PC-3 (cell line): ENCODE data around the gene TDRKH. TPM values are rescaled to one million over a fixed set of nuclear protein-coding genes. Genes with fewer than 3 reads are reported as not detected.
"Not testable (repeated sequence)": the region's sequence is repeated elsewhere in the genome, so short reads cannot be mapped to it uniquely, and the experiment has no call there.

Source experiments
- ATAC-seq: fragments of 200-7000 bp; cut with Tn5 transposase; 2 replicates; pipeline ENCODE4 v1.9.1; 2020; ENCODE audit warnings: mild to moderate bottlenecking, moderate library complexity
- BruUV-seq: library from RNA; stranded (reverse); fragments of 400-500 nt; replicated peaks from 2 replicates; lab custom pipeline; 2021; lab: Mats Ljungman, UMichigan
- CTCF ChIA-PET: fragments of 300-600 bp; sonication (Branson Sonifier 250); formaldehyde crosslinking; loops from one replicate; lab custom pipeline; 2022; ENCODE audit warnings: antibody characterized with exemption; lab: Charles Lee
- POLR2A ChIA-PET: fragments of 300-600 bp; sonication (Branson Sonifier 250); formaldehyde crosslinking; loops from one replicate; lab custom pipeline; 2022; ENCODE audit warnings: antibody characterized with exemption; ENCODE audit not compliant: unreplicated experiment; lab: Charles Lee
- DNase-seq: peaks from one replicate; pipeline ENCODE4 v3.0.0-alpha.2; 2015
- H2AFZ ChIP-seq: fragments of 300-600 bp; sonication (generic); 2 replicates; pipeline ENCODE4 v1.6.0; 2016; ENCODE audit warnings: antibody characterized with exemption, low read length
- H3F3A ChIP-seq: fragments of 300-600 bp; sonication (generic); one replicate; pipeline ENCODE4 v1.6.0; 2017; ENCODE audit warnings: antibody characterized with exemption, low read length, control low read depth, mild to moderate bottlenecking; ENCODE audit not compliant: unreplicated experiment
- H3K27ac ChIP-seq: fragments of 300-600 bp; sonication (generic); 2 replicates; pipeline ENCODE4 v1.5.1; 2016; ENCODE audit warnings: mild to moderate bottlenecking, low read length
- H3K27me3 ChIP-seq: fragments of 300-600 bp; sonication (generic); 2 replicates; pipeline ENCODE4 v1.6.1; 2016; ENCODE audit warnings: low read length, mixed read lengths
- H3K36me3 ChIP-seq: fragments of 300-600 bp; sonication (generic); 2 replicates; pipeline ENCODE4 v1.6.1; 2016; ENCODE audit warnings: low read depth, mixed run types, low read length, mixed read lengths
- H3K4me1 ChIP-seq: fragments of 300-600 bp; sonication (generic); 2 replicates; pipeline ENCODE4 v1.5.1; 2016; ENCODE audit warnings: low read length; ENCODE audit not compliant: insufficient read depth
- H3K4me2 ChIP-seq: fragments of 300-600 bp; sonication (generic); 2 replicates; pipeline ENCODE4 v1.6.0; 2016; ENCODE audit warnings: low read length
- H3K4me3 ChIP-seq: fragments of 300-600 bp; sonication (generic); 2 replicates; pipeline ENCODE4 v1.5.1; 2016; ENCODE audit warnings: mild to moderate bottlenecking, low read length, mixed read lengths
- H3K79me2 ChIP-seq: fragments of 300-600 bp; sonication (generic); 2 replicates; pipeline ENCODE4 v1.6.1; 2017; ENCODE audit warnings: low read length, mixed read lengths
- H3K9ac ChIP-seq: fragments of 300-600 bp; sonication (generic); 2 replicates; pipeline ENCODE4 v1.6.0; 2016; ENCODE audit warnings: mild to moderate bottlenecking, low read length
- H3K9me2 ChIP-seq: fragments of 300-600 bp; sonication (generic); replicated peaks from 2 replicates; pipeline ENCODE4 v1.6.1; 2016; ENCODE audit warnings: mixed run types, low read length, mixed read lengths
- H3K9me3 ChIP-seq: fragments of 300-600 bp; sonication (generic); 2 replicates; pipeline ENCODE4 v1.6.1; 2016; ENCODE audit warnings: low read length, mixed read lengths
- H4K20me1 ChIP-seq: fragments of 300-600 bp; sonication (generic); 2 replicates; pipeline ENCODE4 v1.6.1; 2016; ENCODE audit warnings: low read length, mixed read lengths
- EZH2 ChIP-seq: fragments of 300-600 bp; sonication (generic); IDR thresholded peaks from one replicate; pipeline ENCODE4 v1.6.1; 2017; ENCODE audit warnings: antibody characterized with exemption, mild to moderate bottlenecking, low read length; ENCODE audit not compliant: unreplicated experiment
- EZH2phosphoT487 ChIP-seq: fragments of 300-600 bp; sonication (generic); IDR thresholded peaks from 2 replicates; pipeline ENCODE4 v1.6.1; 2018; ENCODE audit warnings: mild to moderate bottlenecking, antibody characterized with exemption, low read length, borderline replicate concordance
- intact Hi-C: fragments of 100-400 bp; cut with micrococcal nuclease; formaldehyde crosslinking; loops from 2 replicates; pipeline ENCODE4 v1.9.0; 2023
- total RNA-seq: library from RNA; depleted of rRNA; stranded (reverse); fragments of >200 nt; gene quantifications from 2 replicates; pipeline ENCODE4 v1.2.3, GENCODE V29; 2014
- TF ChIP-seq, protein P1 (sequence below): fragments of 300-600 bp; sonication (generic); conservative IDR thresholded peaks from 2 replicates; pipeline ENCODE4 v1.5.1; 2017; ENCODE audit warnings: antibody characterized with exemption, low read depth, mild to moderate bottlenecking, low read length

TDRKH gene
- total RNA-seq, 1 experiment from 2014 or later = 15.2 TPM

DNA sequence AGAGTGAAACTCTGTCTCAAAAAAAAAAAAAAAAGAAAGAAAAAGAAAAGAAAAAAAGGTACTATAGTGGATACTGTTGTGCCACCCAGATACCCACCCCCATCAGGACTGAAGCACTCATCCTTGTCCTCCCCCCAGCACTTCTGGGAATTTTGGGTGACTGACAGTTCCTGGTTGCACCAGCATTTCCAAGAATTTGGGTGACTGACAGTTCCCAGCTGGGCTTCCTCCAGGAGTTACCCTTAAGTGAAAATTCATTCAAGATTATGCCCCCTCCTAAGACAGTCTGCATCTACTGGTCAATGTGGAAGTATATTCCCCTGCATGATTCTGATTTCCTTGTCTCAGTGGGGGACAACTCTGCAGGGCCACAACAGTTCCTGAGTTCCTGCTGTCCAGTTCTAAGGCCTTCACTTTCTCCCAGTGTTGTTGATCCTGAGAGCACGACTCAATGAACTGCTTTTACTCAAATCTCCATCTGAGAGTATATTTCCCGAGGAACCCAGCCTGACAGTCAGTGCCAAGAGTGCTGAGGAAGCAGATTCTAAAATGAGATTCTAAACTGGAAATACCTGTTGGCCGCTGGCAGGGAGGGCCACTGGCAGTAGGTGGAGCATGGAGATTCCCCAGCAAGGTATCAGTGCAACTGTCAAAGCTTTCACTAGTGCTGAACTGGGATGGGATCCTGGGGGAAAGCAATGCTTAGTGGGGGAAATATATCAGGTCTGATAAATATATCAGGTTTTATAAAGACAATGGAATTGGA, 50.5 kb downstream of the TDRKH start:
- no peaks in the 10 kb centered on the region for H3K36me3 ChIP-seq
- peak overlapping the region; percentile 70 for H3K4me2 ChIP-seq
- intact Hi-C loops = loop anchor here (1.0 kb wide), 1 partner anchor 97 kb away; no protein-coding TSS in a partner anchor
- ATAC-seq = peak; percentile 59
- H3K27me3 ChIP-seq = no peaks in the 10 kb centered on the region
- H3F3A ChIP-seq = no peaks in the 10 kb centered on the region
- no peak overlapping the region for H3K27ac ChIP-seq
- H3K9ac ChIP-seq = no peak overlapping the region
- DNase-seq = peak; percentile 91
- peak overlapping the region; percentile 73 for H2AFZ ChIP-seq
- BruUV-seq = no TSS peak
- no peaks in the 10 kb centered on the region for H3K9me2 ChIP-seq
- no peaks in the 10 kb centered on the region for H4K20me1 ChIP-seq
- peaks cover 11% of the 10 kb centered on the region; the same call in 1 of the 2 replicates for H3K9me3 ChIP-seq
- POLR2A ChIA-PET = no interaction called here
- peak overlapping the region; percentile 40; the same call in 1 of the 2 replicates for H3K4me3 ChIP-seq
- no peaks in the 10 kb centered on the region for H3K79me2 ChIP-seq
- H3K4me1 ChIP-seq = peaks cover 9% of the 10 kb centered on the region
- CTCF ChIA-PET = no interaction called here
- TF ChIP-seq, protein P1, sequence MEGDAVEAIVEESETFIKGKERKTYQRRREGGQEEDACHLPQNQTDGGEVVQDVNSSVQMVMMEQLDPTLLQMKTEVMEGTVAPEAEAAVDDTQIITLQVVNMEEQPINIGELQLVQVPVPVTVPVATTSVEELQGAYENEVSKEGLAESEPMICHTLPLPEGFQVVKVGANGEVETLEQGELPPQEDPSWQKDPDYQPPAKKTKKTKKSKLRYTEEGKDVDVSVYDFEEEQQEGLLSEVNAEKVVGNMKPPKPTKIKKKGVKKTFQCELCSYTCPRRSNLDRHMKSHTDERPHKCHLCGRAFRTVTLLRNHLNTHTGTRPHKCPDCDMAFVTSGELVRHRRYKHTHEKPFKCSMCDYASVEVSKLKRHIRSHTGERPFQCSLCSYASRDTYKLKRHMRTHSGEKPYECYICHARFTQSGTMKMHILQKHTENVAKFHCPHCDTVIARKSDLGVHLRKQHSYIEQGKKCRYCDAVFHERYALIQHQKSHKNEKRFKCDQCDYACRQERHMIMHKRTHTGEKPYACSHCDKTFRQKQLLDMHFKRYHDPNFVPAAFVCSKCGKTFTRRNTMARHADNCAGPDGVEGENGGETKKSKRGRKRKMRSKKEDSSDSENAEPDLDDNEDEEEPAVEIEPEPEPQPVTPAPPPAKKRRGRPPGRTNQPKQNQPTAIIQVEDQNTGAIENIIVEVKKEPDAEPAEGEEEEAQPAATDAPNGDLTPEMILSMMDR = peak; percentile 43
- no peak for TF ChIP-seq EZH2

DNA sequence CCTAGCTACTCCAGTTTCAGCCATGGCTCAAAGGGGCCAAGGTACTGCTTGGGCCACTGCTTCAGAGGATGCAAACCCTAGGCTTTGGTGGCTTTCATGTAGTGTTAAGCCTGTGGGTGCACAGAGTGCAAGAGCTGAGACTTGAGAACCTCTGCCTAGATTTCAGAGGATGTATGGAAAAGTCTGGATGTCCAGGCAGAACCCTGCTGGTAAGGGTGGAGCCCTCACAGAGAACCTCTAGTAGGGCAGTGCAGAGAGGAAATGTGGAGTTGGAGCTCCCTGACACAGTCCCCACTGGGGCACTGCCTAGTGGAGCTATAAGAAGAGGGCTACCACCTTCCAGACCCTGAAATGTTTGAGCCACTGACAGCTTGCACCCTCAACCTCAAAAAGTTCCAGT, 52.8 kb downstream of the TDRKH start:
- BruUV-seq = no TSS peak
- DNase-seq (no peak), ATAC-seq (no peak)
- H3K27ac ChIP-seq = no peak overlapping the region
- H3K9me2 ChIP-seq = no peaks in the 10 kb centered on the region
- no peaks in the 10 kb centered on the region for H3K27me3 ChIP-seq
- H3K9ac ChIP-seq = no peak overlapping the region
- ChIA-PET POLR2A (no interaction called here), CTCF (no interaction called here)
- H3K4me1 ChIP-seq = peaks cover 12% of the 10 kb centered on the region
- intact Hi-C loops = no loop called here
- H3K4me2 ChIP-seq = no peak overlapping the region
- no peaks in the 10 kb centered on the region for H3F3A ChIP-seq
- no peaks in the 10 kb centered on the region for H4K20me1 ChIP-seq
- TF ChIP-seq, protein P1 = no peak
- TF ChIP-seq EZH2phosphoT487 = no peak
- no peak for TF ChIP-seq EZH2
- H3K9me3 ChIP-seq = peaks cover 11% of the 10 kb centered on the region; the same call in 1 of the 2 replicates
- no peak overlapping the region for H3K4me3 ChIP-seq
- no peak overlapping the region for H2AFZ ChIP-seq
- no peaks in the 10 kb centered on the region for H3K36me3 ChIP-seq
- no peaks in the 10 kb centered on the region for H3K79me2 ChIP-seq

DNA sequence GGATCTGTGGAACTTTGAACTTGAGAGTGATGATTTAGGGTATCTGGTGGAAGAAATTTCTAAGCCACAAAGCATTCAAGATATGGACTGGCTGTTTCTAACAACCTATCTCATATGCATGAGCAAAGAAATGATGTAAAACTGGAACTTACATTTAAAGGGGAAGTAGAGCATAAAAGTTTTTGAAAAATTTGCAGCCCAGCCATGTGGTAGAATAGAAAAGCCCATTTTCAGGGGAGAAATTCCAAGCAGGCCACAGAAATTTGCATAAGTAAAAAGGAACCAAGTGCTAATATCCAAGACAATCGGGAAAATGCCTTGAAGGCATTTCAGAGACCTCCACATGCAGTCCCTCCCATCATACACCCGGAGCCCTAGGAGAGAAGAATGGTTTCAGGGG, 53.3 kb downstream of the TDRKH start:
- no peaks in the 10 kb centered on the region for H3K9me2 ChIP-seq
- H3K79me2 ChIP-seq = no peaks in the 10 kb centered on the region
- CTCF ChIA-PET = no interaction called here
- H3K4me2 ChIP-seq = no peak overlapping the region
- POLR2A ChIA-PET = no interaction called here
- no peak overlapping the region for H3K9ac ChIP-seq
- peaks cover 12% of the 10 kb centered on the region for H3K4me1 ChIP-seq
- H3K9me3 ChIP-seq = peaks cover 11% of the 10 kb centered on the region; the same call in 1 of the 2 replicates
- no peaks in the 10 kb centered on the region for H3K27me3 ChIP-seq
- ATAC-seq = no peak
- H2AFZ ChIP-seq = no peak overlapping the region
- no peaks in the 10 kb centered on the region for H3K36me3 ChIP-seq
- no peak overlapping the region for H3K4me3 ChIP-seq
- intact Hi-C loops = no loop called here
- no peak overlapping the region for H3K27ac ChIP-seq
- no peaks in the 10 kb centered on the region for H3F3A ChIP-seq
- no peaks in the 10 kb centered on the region for H4K20me1 ChIP-seq
- TF ChIP-seq EZH2 = no peak
- TF ChIP-seq, protein P1 = no peak
- no peak for TF ChIP-seq EZH2phosphoT487
- no peak for DNase-seq
- BruUV-seq = no TSS peak

DNA sequence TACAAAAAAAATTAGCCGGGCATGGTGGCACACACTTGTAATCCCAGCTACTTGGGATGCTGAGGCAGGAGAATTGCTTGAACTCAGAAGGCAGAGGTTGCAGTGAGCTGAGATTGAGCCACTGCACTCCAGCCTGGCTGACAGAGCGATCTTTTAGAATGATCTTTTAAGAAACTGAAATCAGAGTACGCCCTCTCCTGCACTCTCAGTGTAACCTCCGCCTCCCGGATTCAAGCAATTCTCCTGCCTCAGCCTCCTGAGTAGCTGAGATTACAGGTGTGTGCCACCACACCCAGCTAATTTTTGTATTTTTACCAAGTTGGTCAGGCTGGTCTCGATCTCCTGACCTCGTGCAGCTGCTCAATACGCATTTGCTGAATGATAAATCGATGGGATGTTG, 56.3 kb downstream of the TDRKH start:
- H2AFZ ChIP-seq, H3K9ac ChIP-seq, H4K20me1 ChIP-seq, H3K4me2 ChIP-seq, H3K4me1 ChIP-seq, H3K4me3 ChIP-seq, H3K27me3 ChIP-seq, H3K36me3 ChIP-seq, H3K27ac ChIP-seq, H3K9me2 ChIP-seq, BruUV-seq, ATAC-seq, DNase-seq, H3K79me2 ChIP-seq, POLR2A ChIA-PET, H3F3A ChIP-seq, intact Hi-C loops: not testable (repeated sequence)
- CTCF ChIA-PET = interaction anchor here (1.1 kb wide), 1 partner anchor 197 kb away, joined by 5 read pairs; no protein-coding TSS in a partner anchor
- peaks cover 11% of the 10 kb centered on the region; the same call in 1 of the 2 replicates for H3K9me3 ChIP-seq
